Measurements from ENCODE around the gene MAN1C1.
"Not testable (repeated sequence)": the region's sequence is repeated elsewhere in the genome, so short reads cannot be mapped to it uniquely, and the experiment has no call there.

Gene MAN1C1

GRCh38 chr1:25695771-25696311 is 79.2 kb downstream of the MAN1C1 start:
- Histone ChIP-seq H2AFZ (ENCODE audit: low read depth) (no peak overlapping the region), H3K4me1 (ENCODE audit: low read depth, poor library complexity, severe bottlenecking) (peaks cover 18% of the 10 kb centered on the region), H3K27ac (no peak overlapping the region), H3K79me2 (ENCODE audit: insufficient read depth, low read depth) (peaks cover 4% of the 10 kb centered on the region; the same call in 1 of the 2 replicates), H3K4me2 (no peak overlapping the region), H4K20me1 (ENCODE audit: insufficient read depth) (no peaks in the 10 kb centered on the region), H3K4me3 (IDR thresholded peaks at IDR 0.05; ENCODE audit: insufficient read depth, low read depth, low read length) (no peak overlapping the region), H3K36me3 (ENCODE audit: insufficient read depth) (no peaks in the 10 kb centered on the region), H3K9ac (no peak overlapping the region), H3K27me3 (ENCODE audit: insufficient read depth, low read depth) (no peaks in the 10 kb centered on the region)
- no peak for TF ChIP-seq CTCF (conservative IDR thresholded peaks at IDR 0.05; ENCODE audit: low read depth, low read length)

- not testable (repeated sequence) for H3K4me3 ChIP-seq (IDR thresholded peaks at IDR 0.05; ENCODE audit: insufficient read depth, low read depth, low read length); H3K27me3 ChIP-seq (ENCODE audit: insufficient read depth, low read depth); H2AFZ ChIP-seq (ENCODE audit: low read depth); H3K79me2 ChIP-seq (ENCODE audit: insufficient read depth, low read depth); H4K20me1 ChIP-seq (ENCODE audit: insufficient read depth); H3K36me3 ChIP-seq (ENCODE audit: insufficient read depth); H3K27ac ChIP-seq; H3K9ac ChIP-seq; H3K4me2 ChIP-seq
- peaks cover 18% of the 10 kb centered on the region for H3K4me1 ChIP-seq (ENCODE audit: low read depth, poor library complexity, severe bottlenecking)
Observed at GRCh38 chr1:25696643-25697042, 80.1 kb downstream of the MAN1C1 start.

- no peak overlapping the region for H3K27ac ChIP-seq
- no peak overlapping the region for H3K4me3 ChIP-seq (IDR thresholded peaks at IDR 0.05; ENCODE audit: insufficient read depth, low read depth, low read length)
- H3K4me1 ChIP-seq (ENCODE audit: low read depth, poor library complexity, severe bottlenecking), result peaks cover 16% of the 10 kb centered on the region
- no peak overlapping the region for H2AFZ ChIP-seq (ENCODE audit: low read depth)
- peaks cover 4% of the 10 kb centered on the region; the same call in 1 of the 2 replicates for H3K79me2 ChIP-seq (ENCODE audit: insufficient read depth, low read depth)
- TF ChIP-seq CTCF (conservative IDR thresholded peaks at IDR 0.05; ENCODE audit: low read depth, low read length), result no peak
- H3K27me3 ChIP-seq (ENCODE audit: insufficient read depth, low read depth), result no peaks in the 10 kb centered on the region
- no peaks in the 10 kb centered on the region for H3K36me3 ChIP-seq (ENCODE audit: insufficient read depth)
- H3K4me2 ChIP-seq, result no peak overlapping the region
- no peak overlapping the region for H3K9ac ChIP-seq
- H4K20me1 ChIP-seq (ENCODE audit: insufficient read depth), result no peaks in the 10 kb centered on the region
Observed at GRCh38 chr1:25697435-25698217, 81.0 kb downstream of the MAN1C1 start.

DNA sequence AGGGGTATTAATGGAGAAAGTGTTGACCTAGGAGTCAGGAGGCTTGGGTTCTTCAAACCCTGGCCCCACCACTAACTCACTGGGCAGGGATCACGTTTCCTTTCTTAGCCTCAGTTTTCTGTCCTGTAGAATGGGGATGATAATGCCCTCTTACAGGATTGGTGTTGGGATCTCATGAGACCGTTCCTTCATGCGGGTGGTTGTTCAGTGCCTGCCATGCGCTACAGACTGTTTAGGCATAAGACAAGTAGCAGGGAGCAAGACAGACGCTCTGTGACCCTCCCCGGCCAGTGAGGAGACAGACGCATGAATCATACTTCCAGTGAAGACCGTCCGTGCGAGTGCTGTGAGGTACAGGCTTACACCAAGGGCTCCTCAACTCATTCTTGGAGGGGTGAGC is 81.7 kb downstream of the MAN1C1 start:
- H3K36me3 ChIP-seq (ENCODE audit: insufficient read depth), result no peaks in the 10 kb centered on the region
- no peak overlapping the region for H3K9ac ChIP-seq
- no peak overlapping the region for H3K27ac ChIP-seq
- peaks cover 19% of the 10 kb centered on the region for H3K4me1 ChIP-seq (ENCODE audit: low read depth, poor library complexity, severe bottlenecking)
- no peaks in the 10 kb centered on the region for H4K20me1 ChIP-seq (ENCODE audit: insufficient read depth)
- no peak for TF ChIP-seq CTCF (conservative IDR thresholded peaks at IDR 0.05; ENCODE audit: low read depth, low read length)
- peaks cover 3% of the 10 kb centered on the region; the same call in 1 of the 2 replicates for H3K79me2 ChIP-seq (ENCODE audit: insufficient read depth, low read depth)
- H3K4me3 ChIP-seq (IDR thresholded peaks at IDR 0.05; ENCODE audit: insufficient read depth, low read depth, low read length), result no peak overlapping the region
- H3K27me3 ChIP-seq (ENCODE audit: insufficient read depth, low read depth), result no peaks in the 10 kb centered on the region
- no peak overlapping the region for H3K4me2 ChIP-seq
- H2AFZ ChIP-seq (ENCODE audit: low read depth), result no peak overlapping the region

- H3K9ac ChIP-seq; H3K27me3 ChIP-seq (ENCODE audit: insufficient read depth, low read depth); H2AFZ ChIP-seq (ENCODE audit: low read depth); H4K20me1 ChIP-seq (ENCODE audit: insufficient read depth); H3K79me2 ChIP-seq (ENCODE audit: insufficient read depth, low read depth); H3K4me3 ChIP-seq (IDR thresholded peaks at IDR 0.05; ENCODE audit: insufficient read depth, low read depth, low read length); H3K4me2 ChIP-seq; H3K36me3 ChIP-seq (ENCODE audit: insufficient read depth); H3K27ac ChIP-seq: not testable (repeated sequence)
- peaks cover 21% of the 10 kb centered on the region for H3K4me1 ChIP-seq (ENCODE audit: low read depth, poor library complexity, severe bottlenecking)
Observed at GRCh38 chr1:25699059-25699458, 82.5 kb downstream of the MAN1C1 start.
